Measurements from ENCODE around the gene RGPD3.
"Not testable (repeated sequence)": the region's sequence is repeated elsewhere in the genome, so short reads cannot be mapped to it uniquely, and the experiment has no call there.

- not testable (repeated sequence) for TF ChIP-seq CTCF, POLR2AphosphoS5, POLR2A, EP300 (IDR thresholded peaks at IDR 0.05)
Observed at GRCh38 chr2:106508660-106509373, 40.6 kb upstream of the RGPD3 start.
